SK-N-MC (cell line): ENCODE measurements around the gene CDK16.

Source experiments
- EZH2 ChIP-seq: fragments of 200-600 bp; sonication (generic); IDR thresholded peaks from one replicate; pipeline ENCODE4 v1.6.1; 2017; ENCODE audit warnings: antibody characterized with exemption
- FOXP2 ChIP-seq: optimal IDR thresholded peaks from 2 replicates; pipeline ENCODE3; 2011; ENCODE audit warnings: mild to moderate bottlenecking, moderate library complexity; ENCODE audit not compliant: insufficient read depth; ENCODE audit errors: extremely low read length, control extremely low read depth
- POLR2AphosphoS5 ChIP-seq: IDR thresholded peaks from 2 replicates; pipeline ENCODE4 v1.6.1; 2012; ENCODE audit warnings: mild to moderate bottlenecking, low read depth, low read length, borderline replicate concordance

DNA sequence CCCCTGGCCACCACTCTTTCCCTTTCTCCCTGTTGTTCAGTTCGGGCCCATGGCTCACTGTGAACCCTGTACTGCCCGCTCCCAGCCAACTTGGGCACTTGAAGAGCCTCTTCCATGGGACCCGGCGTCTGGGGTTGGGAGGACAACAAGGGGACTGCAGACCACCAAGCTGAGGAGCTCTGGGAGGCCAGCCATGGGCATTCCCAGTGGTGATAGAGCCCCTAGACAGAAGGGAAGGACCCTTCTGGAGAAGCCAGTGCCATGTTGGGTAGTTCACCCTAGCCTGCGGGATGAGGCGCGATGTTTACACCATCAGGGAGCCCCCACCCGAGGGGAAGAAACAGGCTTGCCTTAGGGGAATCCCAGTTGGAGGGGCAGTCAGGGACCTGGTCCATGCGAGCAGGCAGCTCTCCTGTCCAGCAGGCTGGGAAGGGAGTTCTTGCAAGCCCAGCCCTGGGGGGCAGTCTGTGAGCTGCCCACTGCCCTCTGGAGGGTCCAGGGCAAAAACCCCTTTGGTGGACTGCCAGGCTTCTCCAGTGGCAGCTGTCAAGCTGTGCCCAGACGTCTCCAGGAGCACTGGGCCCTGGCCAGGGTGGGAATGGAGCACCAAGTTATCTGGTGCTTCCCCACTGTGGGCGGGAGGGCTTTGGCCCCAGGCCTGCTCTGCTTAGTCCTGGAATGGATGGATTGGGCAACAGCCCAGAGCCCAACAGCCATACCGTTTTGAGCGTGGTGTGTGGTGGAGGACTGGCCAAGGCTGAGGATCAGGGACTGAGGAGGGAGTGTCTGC is 48.6 kb upstream of the CDK16 start:
- no peak for TF ChIP-seq POLR2AphosphoS5
- no peak for TF ChIP-seq EZH2
- no peak for TF ChIP-seq FOXP2
